Stimulated activated naive B cell treated with anti-CD40 and anti-IgM and Interleukin-4, amounts not matched to agents 10 μg/mL and 1 μg/mL and 100 μg/mL, for 72 hours (primary cell): ENCODE data around the gene RBP7.

Experiments used
- ATAC-seq, 2 donors: fragments of 150-1000 bp; cut with Tn5 transposase; replicated peaks; 2 replicates each; pipeline ENCODE4 v1.10.0; 2021; ENCODE audit warnings: moderate library complexity in 1 of 2
- DNase-seq: peaks from one replicate; pipeline ENCODE4 v3.0.0; 2021
- H3K27ac Mint-ChIP-seq: one replicate; pipeline ENCODE4 v1.8.0; 2022; ENCODE audit warnings: mild to moderate bottlenecking, mixed read lengths
- H3K27me3 Mint-ChIP-seq, 2 donors: one replicate each; pipeline ENCODE4 v1.8.0; 2022; ENCODE audit warnings: mixed read lengths in 2 of 2
- H3K36me3 Mint-ChIP-seq, 2 donors: one replicate each; pipeline ENCODE4 v1.8.0; 2022; ENCODE audit warnings: mixed read lengths in 2 of 2, mild to moderate bottlenecking in 1 of 2
- H3K4me1 Mint-ChIP-seq, 2 donors: one replicate each; pipeline ENCODE4 v1.8.0; 2022; ENCODE audit warnings: mixed read lengths in 2 of 2, mild to moderate bottlenecking in 1 of 2
- H3K4me3 Mint-ChIP-seq, 2 donors: one replicate each; pipeline ENCODE4 v1.8.0; 2022; ENCODE audit warnings: mild to moderate bottlenecking in 2 of 2, mixed read lengths in 2 of 2, moderate library complexity in 1 of 2
- H3K9me3 Mint-ChIP-seq, 2 donors: one replicate each; pipeline ENCODE4 v1.8.0; 2022; ENCODE audit warnings: mixed read lengths in 2 of 2, mild to moderate bottlenecking in 1 of 2

Gene RBP7

GRCh38 chr1:10048601-10049000 lies 51.6 kb downstream of the RBP7 start:
- ATAC-seq (no peak), DNase-seq (no peak)
- no peak overlapping the region for H3K4me3 Mint-ChIP-seq
- H3K27me3 Mint-ChIP-seq, result no peaks in the 10 kb centered on the region
- no peaks in the 10 kb centered on the region for H3K9me3 Mint-ChIP-seq
- H3K36me3 Mint-ChIP-seq, result peaks cover 24 to 47% of the 10 kb centered on the region in 2 donors
- H3K4me1 Mint-ChIP-seq, result peaks cover 15 to 40% of the 10 kb centered on the region in 2 donors
- H3K27ac Mint-ChIP-seq, result no peak overlapping the region

GRCh38 chr1:10050611-10051010 lies 53.6 kb downstream of the RBP7 start:
- H3K27me3 Mint-ChIP-seq, result no peaks in the 10 kb centered on the region
- H3K4me3 Mint-ChIP-seq, result no peak overlapping the region
- ATAC-seq, result no peak
- peaks cover 9 to 33% of the 10 kb centered on the region in 2 donors for H3K4me1 Mint-ChIP-seq
- DNase-seq, result no peak
- peaks cover 29 to 44% of the 10 kb centered on the region in 2 donors for H3K36me3 Mint-ChIP-seq
- no peaks in the 10 kb centered on the region for H3K9me3 Mint-ChIP-seq
- no peak overlapping the region for H3K27ac Mint-ChIP-seq

GRCh38 chr1:10051656-10052055 lies 54.6 kb downstream of the RBP7 start:
- no peak overlapping the region for H3K4me3 Mint-ChIP-seq
- H3K27ac Mint-ChIP-seq, result no peak overlapping the region
- H3K9me3 Mint-ChIP-seq, result no peaks in the 10 kb centered on the region

GRCh38 chr1:10052347-10052746 lies 55.3 kb downstream of the RBP7 start:
- Mint-ChIP-seq H3K27me3 (no peaks in the 10 kb centered on the region), H3K9me3 (no peaks in the 10 kb centered on the region), H3K27ac (no peak overlapping the region), H3K4me3 (no peak overlapping the region), H3K4me1 (peaks cover 7 to 17% of the 10 kb centered on the region in 2 donors), H3K36me3 (peaks cover 22 to 38% of the 10 kb centered on the region in 2 donors)
- ATAC-seq, result no peak
- no peak for DNase-seq

More at GRCh38 chr1:10051656-10052055, 54.6 kb downstream of the RBP7 start:
- no peaks in the 10 kb centered on the region for H3K27me3 Mint-ChIP-seq
- H3K36me3 Mint-ChIP-seq, result peaks cover 27 to 43% of the 10 kb centered on the region in 2 donors
- peaks cover 10 to 22% of the 10 kb centered on the region in 2 donors for H3K4me1 Mint-ChIP-seq
- ATAC-seq (no peak), DNase-seq (no peak)

GRCh38 chr1:10054465-10054864 lies 57.4 kb downstream of the RBP7 start:
- Mint-ChIP-seq H3K27ac (no peak overlapping the region), H3K36me3 (peaks cover 23 to 42% of the 10 kb centered on the region in 2 donors), H3K4me1 (peaks cover 7 to 18% of the 10 kb centered on the region in 2 donors), H3K27me3 (no peaks in the 10 kb centered on the region), H3K4me3 (no peak overlapping the region), H3K9me3 (no peaks in the 10 kb centered on the region)
- ATAC-seq, result no peak
- no peak for DNase-seq

- Mint-ChIP-seq H3K4me1 (peaks cover 8 to 18% of the 10 kb centered on the region in 2 donors), H3K36me3 (peaks cover 22 to 25% of the 10 kb centered on the region in 2 donors), H3K9me3 (no peaks in the 10 kb centered on the region), H3K27ac (no peak overlapping the region), H3K27me3 (no peaks in the 10 kb centered on the region), H3K4me3 (no peak overlapping the region)
- DNase-seq (no peak), ATAC-seq (no peak)
Observed at GRCh38 chr1:10056599-10056987, 59.6 kb downstream of the RBP7 start.

GRCh38 chr1:10057343-10057742 lies 60.3 kb downstream of the RBP7 start:
- no peak overlapping the region for H3K27ac Mint-ChIP-seq
- peaks cover 20 to 22% of the 10 kb centered on the region in 2 donors for H3K36me3 Mint-ChIP-seq
- ATAC-seq (no peak), DNase-seq (no peak)
- no peak overlapping the region for H3K4me3 Mint-ChIP-seq
- no peaks in the 10 kb centered on the region for H3K27me3 Mint-ChIP-seq
- H3K9me3 Mint-ChIP-seq, result no peaks in the 10 kb centered on the region
- peaks cover 8 to 17% of the 10 kb centered on the region in 2 donors for H3K4me1 Mint-ChIP-seq

GRCh38 chr1:10057796-10058195 lies 60.8 kb downstream of the RBP7 start:
- Mint-ChIP-seq H3K27ac (no peak overlapping the region), H3K27me3 (no peaks in the 10 kb centered on the region), H3K4me3 (no peak overlapping the region), H3K4me1 (peaks cover 8 to 13% of the 10 kb centered on the region in 2 donors), H3K9me3 (no peaks in the 10 kb centered on the region), H3K36me3 (peaks cover 18% of the 10 kb centered on the region in 2 donors)
- DNase-seq (no peak), ATAC-seq (no peak)

GRCh38 chr1:10059342-10059718 lies 62.3 kb downstream of the RBP7 start:
- Mint-ChIP-seq H3K4me1 (peaks cover 12 to 20% of the 10 kb centered on the region in 2 donors), H3K9me3 (no peaks in the 10 kb centered on the region), H3K4me3 (no peak overlapping the region), H3K36me3 (peaks cover 24% of the 10 kb centered on the region in 2 donors), H3K27ac (no peak overlapping the region), H3K27me3 (no peaks in the 10 kb centered on the region)
- ATAC-seq, result no peak
- no peak for DNase-seq

GRCh38 chr1:10060311-10061100 lies 63.5 kb downstream of the RBP7 start:
- Mint-ChIP-seq H3K9me3 (no peaks in the 10 kb centered on the region), H3K4me3 (no peak overlapping the region), H3K36me3 (peaks cover 26 to 31% of the 10 kb centered on the region in 2 donors), H3K4me1 (peaks cover 14 to 31% of the 10 kb centered on the region in 2 donors), H3K27me3 (no peaks in the 10 kb centered on the region), H3K27ac (no peak overlapping the region)
- ATAC-seq, result no peak
- no peak for DNase-seq

- DNase-seq, result no peak
- no peak for ATAC-seq
- Mint-ChIP-seq H3K4me3 (no peak overlapping the region), H3K9me3 (no peaks in the 10 kb centered on the region), H3K27me3 (no peaks in the 10 kb centered on the region), H3K4me1 (peaks cover 12 to 31% of the 10 kb centered on the region in 2 donors), H3K36me3 (peaks cover 26 to 31% of the 10 kb centered on the region in 2 donors), H3K27ac (no peak overlapping the region)
Observed at GRCh38 chr1:10061276-10061675, 64.2 kb downstream of the RBP7 start.

GRCh38 chr1:10063878-10064277 lies 66.8 kb downstream of the RBP7 start:
- Mint-ChIP-seq H3K4me1 (peaks cover 9 to 40% of the 10 kb centered on the region in 2 donors), H3K4me3 (no peak overlapping the region), H3K27ac (no peak overlapping the region), H3K9me3 (no peaks in the 10 kb centered on the region), H3K36me3 (peaks cover 19 to 20% of the 10 kb centered on the region in 2 donors), H3K27me3 (no peaks in the 10 kb centered on the region)
- ATAC-seq (no peak), DNase-seq (no peak)

GRCh38 chr1:10064416-10065343 lies 67.7 kb downstream of the RBP7 start:
- ATAC-seq (no peak), DNase-seq (no peak)
- H3K36me3 Mint-ChIP-seq, result peaks cover 20 to 21% of the 10 kb centered on the region in 2 donors
- peaks cover 9 to 44% of the 10 kb centered on the region in 2 donors for H3K4me1 Mint-ChIP-seq
- H3K9me3 Mint-ChIP-seq, result no peaks in the 10 kb centered on the region
- H3K27ac Mint-ChIP-seq, result no peak overlapping the region
- no peak overlapping the region for H3K4me3 Mint-ChIP-seq
- H3K27me3 Mint-ChIP-seq, result no peaks in the 10 kb centered on the region

- Mint-ChIP-seq H3K9me3 (no peaks in the 10 kb centered on the region), H3K27me3 (no peaks in the 10 kb centered on the region), H3K27ac (no peak overlapping the region), H3K36me3 (peaks cover 20 to 21% of the 10 kb centered on the region in 2 donors), H3K4me1 (peaks cover 8 to 44% of the 10 kb centered on the region in 2 donors), H3K4me3 (no peak overlapping the region)
- ATAC-seq, result no peak
- DNase-seq, result no peak
Observed at GRCh38 chr1:10065344-10065685, 68.3 kb downstream of the RBP7 start.
